ENCODE data around the gene FAM32A.

GRCh38 chr19:16184665-16185122 is 516 bp upstream of the FAM32A start:
- TF ChIP-seq TAF1 (IDR thresholded peaks at IDR 0.05; ENCODE audit: borderline replicate concordance, low read depth, low read length), result no peak
- no peak for TF ChIP-seq CTCF (IDR thresholded peaks at IDR 0.05)
- TF ChIP-seq RCOR1 (IDR thresholded peaks at IDR 0.05; ENCODE audit: low read length), result no peak
- TF ChIP-seq REST (IDR thresholded peaks at IDR 0.05; ENCODE audit: low read depth, low read length), result no peak
- no peak for TF ChIP-seq EP300 (IDR thresholded peaks at IDR 0.05; ENCODE audit: borderline replicate concordance in 1 of 2, low read depth in 1 of 2, low read length in 1 of 2)
- TF ChIP-seq FOXM1 (IDR thresholded peaks at IDR 0.05; ENCODE audit: low read depth), result no peak
- TF ChIP-seq FOXJ3 (CRISPR knock-in tag; IDR thresholded peaks at IDR 0.05), result no peak
- no peak for TF ChIP-seq YY1 (IDR thresholded peaks at IDR 0.05; ENCODE audit: low read depth)
- no peak for TF ChIP-seq RAD21 (IDR thresholded peaks at IDR 0.05; ENCODE audit: low read length)

Measured in SK-N-SH (cell line).